ENCODE measurements around the gene DNAI1.

DNA sequence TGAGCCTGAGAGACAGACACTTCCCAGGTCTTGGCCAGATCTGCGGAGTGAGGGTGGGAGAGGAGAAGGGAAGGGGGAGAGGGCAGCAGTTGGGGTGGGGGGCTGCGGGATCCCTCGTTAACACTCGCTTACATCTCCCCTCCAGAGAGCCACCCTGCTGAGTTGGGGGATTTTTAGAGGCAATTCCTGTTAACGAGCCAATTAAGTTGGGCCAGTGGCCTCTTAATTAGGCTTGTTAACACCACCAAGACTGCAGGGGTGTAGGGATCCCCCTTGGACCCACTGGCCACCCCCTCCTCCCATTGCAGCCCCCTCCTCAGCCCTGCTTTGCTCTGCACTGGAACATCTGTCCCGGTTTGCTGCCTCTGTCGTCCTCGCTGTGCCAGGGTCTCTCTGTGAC, 107.3 kb downstream of the DNAI1 start:
- TF ChIP-seq TEAD4 (IDR thresholded peaks at IDR 0.05) (no peak), TAF1 (IDR thresholded peaks at IDR 0.05; ENCODE audit: low read depth) (no peak), TCF12 (IDR thresholded peaks at IDR 0.05; ENCODE audit: low read depth) (no peak), RAD21 (IDR thresholded peaks at IDR 0.05; ENCODE audit: low read depth) (no peak), EP300 (IDR thresholded peaks at IDR 0.05; ENCODE audit: borderline replicate concordance) (no peak), CEBPB (IDR thresholded peaks at IDR 0.05) (no peak), CREB1 (IDR thresholded peaks at IDR 0.05; ENCODE audit: low read depth) (no peak), EGR1 (IDR thresholded peaks at IDR 0.05) (no peak)
- TF ChIP-seq, protein P1, sequence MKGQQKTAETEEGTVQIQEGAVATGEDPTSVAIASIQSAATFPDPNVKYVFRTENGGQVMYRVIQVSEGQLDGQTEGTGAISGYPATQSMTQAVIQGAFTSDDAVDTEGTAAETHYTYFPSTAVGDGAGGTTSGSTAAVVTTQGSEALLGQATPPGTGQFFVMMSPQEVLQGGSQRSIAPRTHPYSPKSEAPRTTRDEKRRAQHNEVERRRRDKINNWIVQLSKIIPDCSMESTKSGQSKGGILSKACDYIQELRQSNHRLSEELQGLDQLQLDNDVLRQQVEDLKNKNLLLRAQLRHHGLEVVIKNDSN (IDR thresholded peaks at IDR 0.05), result no peak
- TF ChIP-seq, protein P2, sequence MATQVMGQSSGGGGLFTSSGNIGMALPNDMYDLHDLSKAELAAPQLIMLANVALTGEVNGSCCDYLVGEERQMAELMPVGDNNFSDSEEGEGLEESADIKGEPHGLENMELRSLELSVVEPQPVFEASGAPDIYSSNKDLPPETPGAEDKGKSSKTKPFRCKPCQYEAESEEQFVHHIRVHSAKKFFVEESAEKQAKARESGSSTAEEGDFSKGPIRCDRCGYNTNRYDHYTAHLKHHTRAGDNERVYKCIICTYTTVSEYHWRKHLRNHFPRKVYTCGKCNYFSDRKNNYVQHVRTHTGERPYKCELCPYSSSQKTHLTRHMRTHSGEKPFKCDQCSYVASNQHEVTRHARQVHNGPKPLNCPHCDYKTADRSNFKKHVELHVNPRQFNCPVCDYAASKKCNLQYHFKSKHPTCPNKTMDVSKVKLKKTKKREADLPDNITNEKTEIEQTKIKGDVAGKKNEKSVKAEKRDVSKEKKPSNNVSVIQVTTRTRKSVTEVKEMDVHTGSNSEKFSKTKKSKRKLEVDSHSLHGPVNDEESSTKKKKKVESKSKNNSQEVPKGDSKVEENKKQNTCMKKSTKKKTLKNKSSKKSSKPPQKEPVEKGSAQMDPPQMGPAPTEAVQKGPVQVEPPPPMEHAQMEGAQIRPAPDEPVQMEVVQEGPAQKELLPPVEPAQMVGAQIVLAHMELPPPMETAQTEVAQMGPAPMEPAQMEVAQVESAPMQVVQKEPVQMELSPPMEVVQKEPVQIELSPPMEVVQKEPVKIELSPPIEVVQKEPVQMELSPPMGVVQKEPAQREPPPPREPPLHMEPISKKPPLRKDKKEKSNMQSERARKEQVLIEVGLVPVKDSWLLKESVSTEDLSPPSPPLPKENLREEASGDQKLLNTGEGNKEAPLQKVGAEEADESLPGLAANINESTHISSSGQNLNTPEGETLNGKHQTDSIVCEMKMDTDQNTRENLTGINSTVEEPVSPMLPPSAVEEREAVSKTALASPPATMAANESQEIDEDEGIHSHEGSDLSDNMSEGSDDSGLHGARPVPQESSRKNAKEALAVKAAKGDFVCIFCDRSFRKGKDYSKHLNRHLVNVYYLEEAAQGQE (IDR thresholded peaks at IDR 0.05; ENCODE audit: low read depth), result no peak
- TF ChIP-seq, protein P3, sequence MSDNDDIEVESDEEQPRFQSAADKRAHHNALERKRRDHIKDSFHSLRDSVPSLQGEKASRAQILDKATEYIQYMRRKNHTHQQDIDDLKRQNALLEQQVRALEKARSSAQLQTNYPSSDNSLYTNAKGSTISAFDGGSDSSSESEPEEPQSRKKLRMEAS (IDR thresholded peaks at IDR 0.05), result no peak
